GM19035 (cell line): Measurements from ENCODE around the gene CNIH1.
"Not testable (repeated sequence)": the region's sequence is repeated elsewhere in the genome, so short reads cannot be mapped to it uniquely, and the experiment has no call there.

Experiments
- ATAC-seq: cut with Tn5 transposase; IDR thresholded peaks from one replicate; pipeline ENCODE4 v1.9.1; 2021; ENCODE audit not compliant: unreplicated experiment

Gene CNIH1

GRCh38 chr14:54437954-54438353 lies 3.2 kb downstream of the CNIH1 start:
- ATAC-seq = not testable (repeated sequence)

GRCh38 chr14:54435500-54435981 lies 5.6 kb downstream of the CNIH1 start:
- peak; percentile 61 for ATAC-seq

GRCh38 chr14:54428527-54428926 lies 12.6 kb downstream of the CNIH1 start:
- ATAC-seq = no peak

- ATAC-seq = no peak
Observed at GRCh38 chr14:54427871-54428270, 13.3 kb downstream of the CNIH1 start.

GRCh38 chr14:54425537-54426274 lies 15.5 kb downstream of the CNIH1 start:
- ATAC-seq = no peak

- no peak for ATAC-seq
Observed at GRCh38 chr14:54425068-54425467, 16.1 kb downstream of the CNIH1 start.

GRCh38 chr14:54424479-54424901 lies 16.7 kb downstream of the CNIH1 start:
- ATAC-seq = no peak

- no peak for ATAC-seq
Observed at GRCh38 chr14:54423991-54424390, 17.2 kb downstream of the CNIH1 start.

GRCh38 chr14:54420478-54421142 lies 20.6 kb downstream of the CNIH1 start:
- ATAC-seq = no peak

GRCh38 chr14:54411371-54411770 lies 29.8 kb downstream of the CNIH1 start:
- ATAC-seq = no peak

GRCh38 chr14:54410215-54410614 lies 31.0 kb downstream of the CNIH1 start:
- no peak for ATAC-seq

- ATAC-seq = not testable (repeated sequence)
Observed at GRCh38 chr14:54403401-54404005, 37.7 kb downstream of the CNIH1 start.

- ATAC-seq = no peak
Observed at GRCh38 chr14:54399560-54399959, 41.6 kb downstream of the CNIH1 start.

GRCh38 chr14:54396493-54397335 lies 44.5 kb downstream of the CNIH1 start, which contains the start of gene CDKN3:
TSS of gene CDKN3 (plus strand) at chr14:54397007. CDS start at chr14:54397069, 62 bp downstream.
- ATAC-seq = peak; percentile 97

- ATAC-seq = no peak
Observed at GRCh38 chr14:54396183-54396492, 45.0 kb downstream of the CNIH1 start.

- no peak for ATAC-seq
Observed at GRCh38 chr14:54395716-54396115, 45.5 kb downstream of the CNIH1 start.

- ATAC-seq = no peak
Observed at GRCh38 chr14:54395284-54395683, 45.9 kb downstream of the CNIH1 start.

GRCh38 chr14:54394596-54394995 lies 46.6 kb downstream of the CNIH1 start:
- no peak for ATAC-seq

GRCh38 chr14:54392986-54393884 lies 47.9 kb downstream of the CNIH1 start:
- ATAC-seq = not testable (repeated sequence)
